Measurements from ENCODE around the gene GNB2. TPM values are rescaled to one million over a fixed set of nuclear protein-coding genes. Genes with fewer than 3 reads are reported as not detected.

The GNB2 gene
- total and polyA plus RNA-seq, 2 of the 13 experiments (the other 11 are each of a cell fraction or from before 2014, with no cell fraction given), result 48.3 to 67.1 TPM

DNA sequence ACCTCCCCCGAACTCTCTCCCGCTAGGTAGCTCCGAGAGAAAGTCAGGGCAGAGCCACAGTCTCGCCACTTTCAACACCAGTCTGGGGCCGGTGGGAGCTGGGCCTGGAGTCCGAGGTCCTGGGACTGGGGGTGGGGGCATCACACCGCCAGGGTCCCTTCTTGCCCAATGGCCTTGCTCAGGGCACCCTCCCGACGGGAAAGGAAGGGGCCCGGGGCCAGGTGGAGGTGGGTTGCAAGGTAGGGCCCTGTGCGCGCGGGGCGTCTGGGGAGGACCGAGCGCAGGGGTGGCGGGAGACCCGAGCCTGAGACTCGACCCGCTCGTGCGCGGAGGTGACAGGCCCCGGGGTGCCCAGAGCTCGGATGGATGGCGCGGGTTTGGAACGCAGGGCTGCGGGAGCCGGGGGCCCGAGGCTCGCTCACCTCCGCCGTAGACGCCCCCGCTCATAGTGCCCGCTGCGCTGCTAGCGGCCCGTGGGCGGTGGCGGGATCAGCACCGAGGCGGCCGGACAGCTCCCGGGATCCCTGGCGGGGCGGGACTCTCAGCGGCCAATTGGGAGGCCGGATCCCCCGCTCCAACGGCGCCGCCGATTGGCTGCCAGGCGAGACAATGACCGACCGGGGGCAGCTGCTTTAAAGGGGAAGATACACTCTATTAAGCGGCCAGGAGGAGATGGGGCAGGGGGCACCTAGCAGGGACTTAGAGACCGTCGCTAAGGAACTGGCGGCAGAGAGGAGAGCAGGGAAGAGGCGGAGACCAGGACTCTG is 17.4 kb upstream of the GNB2 start, which contains the start of gene ACTL6B (continued):
- no peak for TF ChIP-seq SOX13 (IDR thresholded peaks at IDR 0.05)
- TF ChIP-seq SOX13 (CRISPR knock-in tag; conservative IDR thresholded peaks at IDR 0.05 in 1 of 2, IDR thresholded peaks at IDR 0.05 in 1 of 2), result peak in 1 of 2 experiments; percentile 59; a peak in 1 of 4 replicates
- peak; percentile 80; the same call in 1 of the 2 replicates for TF ChIP-seq ZNF879 (CRISPR knock-in tag; IDR thresholded peaks at IDR 0.05)
- TF ChIP-seq ZKSCAN8 (CRISPR knock-in tag; IDR thresholded peaks at IDR 0.05; ENCODE audit: borderline replicate concordance), result 0 out of 2 replicates have a peak, but pooled peaks have one; percentile 63
- TF ChIP-seq NR2C2 (CRISPR knock-in tag; IDR thresholded peaks at IDR 0.05; ENCODE audit: borderline replicate concordance), result 0 out of 2 replicates have a peak, but pooled peaks have one; percentile 20
- no peak for TF ChIP-seq LRRFIP1 (CRISPR knock-in tag; conservative IDR thresholded peaks at IDR 0.05)
- TF ChIP-seq ZEB1 (IDR thresholded peaks at IDR 0.05; ENCODE audit: insufficient replicate concordance, low read depth), result no peak
- TF ChIP-seq ZFP1 (CRISPR knock-in tag; IDR thresholded peaks at IDR 0.05), result no peak
- no peak for TF ChIP-seq CEBPB (IDR thresholded peaks at IDR 0.05; ENCODE audit: borderline replicate concordance, low read depth, low read length)
- no peak; the same call in 1 of the 2 replicates for TF ChIP-seq ZFP41 (CRISPR knock-in tag; IDR thresholded peaks at IDR 0.05; ENCODE audit: borderline replicate concordance)
- peak; percentile 49; the same call in 1 of the 2 replicates for TF ChIP-seq HOXA3 (CRISPR knock-in tag; IDR thresholded peaks at IDR 0.05)
- peak; percentile 60; the same call in 1 of the 2 replicates for TF ChIP-seq EHMT2 (IDR thresholded peaks at IDR 0.05; ENCODE audit: borderline replicate concordance, low read depth, low read length)
- no peak for TF ChIP-seq MLX (CRISPR knock-in tag; IDR thresholded peaks at IDR 0.05)
- TF ChIP-seq ZNF180 (CRISPR knock-in tag; IDR thresholded peaks at IDR 0.05; ENCODE audit: borderline replicate concordance, low read depth), result no peak
- no peak for TF ChIP-seq SRSF1 (optimal IDR thresholded peaks at IDR 0.05; ENCODE audit: low read depth, low read length)
- no peak; the same call in 1 of the 2 replicates for TF ChIP-seq ZNF567 (CRISPR knock-in tag; IDR thresholded peaks at IDR 0.05; ENCODE audit: borderline replicate concordance)
- no peak for TF ChIP-seq ZNF629 (CRISPR knock-in tag; conservative IDR thresholded peaks at IDR 0.05)
- TF ChIP-seq, protein P1, sequence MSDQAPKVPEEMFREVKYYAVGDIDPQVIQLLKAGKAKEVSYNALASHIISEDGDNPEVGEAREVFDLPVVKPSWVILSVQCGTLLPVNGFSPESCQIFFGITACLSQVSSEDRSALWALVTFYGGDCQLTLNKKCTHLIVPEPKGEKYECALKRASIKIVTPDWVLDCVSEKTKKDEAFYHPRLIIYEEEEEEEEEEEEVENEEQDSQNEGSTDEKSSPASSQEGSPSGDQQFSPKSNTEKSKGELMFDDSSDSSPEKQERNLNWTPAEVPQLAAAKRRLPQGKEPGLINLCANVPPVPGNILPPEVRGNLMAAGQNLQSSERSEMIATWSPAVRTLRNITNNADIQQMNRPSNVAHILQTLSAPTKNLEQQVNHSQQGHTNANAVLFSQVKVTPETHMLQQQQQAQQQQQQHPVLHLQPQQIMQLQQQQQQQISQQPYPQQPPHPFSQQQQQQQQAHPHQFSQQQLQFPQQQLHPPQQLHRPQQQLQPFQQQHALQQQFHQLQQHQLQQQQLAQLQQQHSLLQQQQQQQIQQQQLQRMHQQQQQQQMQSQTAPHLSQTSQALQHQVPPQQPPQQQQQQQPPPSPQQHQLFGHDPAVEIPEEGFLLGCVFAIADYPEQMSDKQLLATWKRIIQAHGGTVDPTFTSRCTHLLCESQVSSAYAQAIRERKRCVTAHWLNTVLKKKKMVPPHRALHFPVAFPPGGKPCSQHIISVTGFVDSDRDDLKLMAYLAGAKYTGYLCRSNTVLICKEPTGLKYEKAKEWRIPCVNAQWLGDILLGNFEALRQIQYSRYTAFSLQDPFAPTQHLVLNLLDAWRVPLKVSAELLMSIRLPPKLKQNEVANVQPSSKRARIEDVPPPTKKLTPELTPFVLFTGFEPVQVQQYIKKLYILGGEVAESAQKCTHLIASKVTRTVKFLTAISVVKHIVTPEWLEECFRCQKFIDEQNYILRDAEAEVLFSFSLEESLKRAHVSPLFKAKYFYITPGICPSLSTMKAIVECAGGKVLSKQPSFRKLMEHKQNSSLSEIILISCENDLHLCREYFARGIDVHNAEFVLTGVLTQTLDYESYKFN (CRISPR knock-in tag; conservative IDR thresholded peaks at IDR 0.05), result no peak
- no peak for TF ChIP-seq MYC (CRISPR knock-in tag; IDR thresholded peaks at IDR 0.05; ENCODE audit: borderline replicate concordance)
- TF ChIP-seq RNF2 (conservative IDR thresholded peaks at IDR 0.05; ENCODE audit: low read depth), result no peak
- TF ChIP-seq DNMT3B (CRISPR knock-in tag; conservative IDR thresholded peaks at IDR 0.05), result 0 out of 2 replicates have a peak, but pooled peaks have one; percentile 29
- TF ChIP-seq ZNF776 (CRISPR knock-in tag; IDR thresholded peaks at IDR 0.05), result peak; percentile 64; the same call in 1 of the 2 replicates
